ENCODE data around the gene BDKRB1. TPM values are rescaled to one million over a fixed set of nuclear protein-coding genes. Genes with fewer than 3 reads are reported as not detected.

BDKRB1 gene
- total and polyA plus RNA-seq, 2 donors from 2014 or later = 1.2 to 1.5 TPM

- FAIRE-seq (no peak), DNase-seq (no peak)
- TF ChIP-seq CTCF (IDR thresholded peaks at IDR 0.05; ENCODE audit: borderline replicate concordance, extremely low read depth, insufficient read depth) = no peak
- H3K36me3 ChIP-seq (ENCODE audit: control insufficient read depth in 2 of 3, insufficient read depth in 3 of 3, low read length in 3 of 3) = no peaks in the 10 kb centered on the region
- no peak overlapping the region for H3K4me3 ChIP-seq (ENCODE audit: low read length in 3 of 3)
- no peak overlapping the region for H3K27ac ChIP-seq (ENCODE audit: low read depth in 2 of 2, low read length in 2 of 2)
- no peak overlapping the region for H3K9ac ChIP-seq (ENCODE audit: low read length in 3 of 3)
- no peaks in the 10 kb centered on the region for H3K4me1 ChIP-seq (ENCODE audit: control insufficient read depth in 2 of 3, insufficient read depth in 2 of 3, low read depth in 1 of 3, low read length in 3 of 3)
- intact Hi-C loops (cut with DNase I) = no loop called here
- no peaks in the 10 kb centered on the region for H3K9me3 ChIP-seq (ENCODE audit: control insufficient read depth in 2 of 3, insufficient read depth in 1 of 3, low read length in 3 of 3)
- no peaks in the 10 kb centered on the region for H3K27me3 ChIP-seq (ENCODE audit: control insufficient read depth, insufficient read depth, low read length)
These were observed 3.5 kb upstream of the BDKRB1 start for GRCh38 chr14:96252323-96252998.

DNA sequence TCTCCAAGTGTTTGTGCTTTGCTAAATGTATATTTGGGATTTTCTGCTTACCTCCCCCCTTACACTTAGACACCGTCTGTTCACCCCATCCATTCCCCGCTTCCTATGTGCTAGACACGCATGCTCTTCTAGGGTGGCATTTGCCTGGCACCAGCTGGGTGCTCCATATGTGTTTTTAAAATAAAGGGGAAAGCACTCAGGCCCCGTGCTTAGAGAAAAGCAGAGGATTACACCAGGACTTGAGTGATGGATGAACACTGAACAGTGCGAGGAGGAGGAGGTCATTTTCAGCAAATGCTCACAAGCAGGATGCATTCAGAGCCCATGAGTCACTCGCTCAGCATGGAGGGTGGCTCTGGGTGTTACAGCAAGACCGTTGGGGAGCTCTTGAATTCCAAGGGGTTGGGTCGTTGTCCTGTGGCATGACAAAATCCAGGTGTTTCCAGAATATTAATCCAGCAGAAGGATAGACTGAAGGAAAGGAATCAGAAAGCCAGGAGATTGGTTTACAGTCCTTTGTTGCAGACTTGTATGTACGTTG lies 2.9 kb upstream of the BDKRB1 start:
- DNase-seq = no peak

GRCh38 chr14:96254687-96255086 lies 1.3 kb upstream of the BDKRB1 start:
- H3K27ac ChIP-seq (ENCODE audit: low read depth in 2 of 2, low read length in 2 of 2) = no peak overlapping the region

More for the DNA sequence above, 2.9 kb upstream of the BDKRB1 start:
- no peak overlapping the region for H3K9ac ChIP-seq (ENCODE audit: low read length in 3 of 3)
- no peaks in the 10 kb centered on the region for H3K36me3 ChIP-seq (ENCODE audit: control insufficient read depth in 2 of 3, insufficient read depth in 3 of 3, low read length in 3 of 3)
- no peaks in the 10 kb centered on the region for H3K9me3 ChIP-seq (ENCODE audit: control insufficient read depth in 2 of 3, insufficient read depth in 1 of 3, low read length in 3 of 3)
- intact Hi-C loops (cut with DNase I) = no loop called here
- H3K27ac ChIP-seq (ENCODE audit: low read depth in 2 of 2, low read length in 2 of 2) = no peak overlapping the region
- TF ChIP-seq CTCF (IDR thresholded peaks at IDR 0.05; ENCODE audit: borderline replicate concordance, extremely low read depth, insufficient read depth) = no peak
- H3K4me1 ChIP-seq (ENCODE audit: control insufficient read depth in 2 of 3, insufficient read depth in 2 of 3, low read depth in 1 of 3, low read length in 3 of 3) = no peaks in the 10 kb centered on the region
- H3K4me3 ChIP-seq (ENCODE audit: low read length in 3 of 3) = no peak overlapping the region
- FAIRE-seq = no peak
- no peaks in the 10 kb centered on the region for H3K27me3 ChIP-seq (ENCODE audit: control insufficient read depth, insufficient read depth, low read length)

More at GRCh38 chr14:96254687-96255086, 1.3 kb upstream of the BDKRB1 start:
- H3K4me1 ChIP-seq (ENCODE audit: control insufficient read depth in 2 of 3, insufficient read depth in 2 of 3, low read depth in 1 of 3, low read length in 3 of 3) = no peaks in the 10 kb centered on the region
- no peak overlapping the region for H3K9ac ChIP-seq (ENCODE audit: low read length in 3 of 3)
- no peak overlapping the region for H3K4me3 ChIP-seq (ENCODE audit: low read length in 3 of 3)
- H3K27me3 ChIP-seq (ENCODE audit: control insufficient read depth, insufficient read depth, low read length) = no peaks in the 10 kb centered on the region
- H3K9me3 ChIP-seq (ENCODE audit: control insufficient read depth in 2 of 3, insufficient read depth in 1 of 3, low read length in 3 of 3) = peaks cover 0 to 3% (median 0%) of the 10 kb centered on the region in 3 donors
- no peak for DNase-seq
- no peak for TF ChIP-seq CTCF (IDR thresholded peaks at IDR 0.05; ENCODE audit: borderline replicate concordance, extremely low read depth, insufficient read depth)
- no peaks in the 10 kb centered on the region for H3K36me3 ChIP-seq (ENCODE audit: control insufficient read depth in 2 of 3, insufficient read depth in 3 of 3, low read length in 3 of 3)
- no peak for FAIRE-seq
- intact Hi-C loops (cut with DNase I) = no loop called here
